Erythroblast (primary cell): ENCODE measurements around the gene KRABD2.

ENCODE experiments used
- GATA1 ChIP-seq: IDR thresholded peaks from 2 replicates; pipeline ENCODE4 v1.6.1; 2011; ENCODE audit warnings: low read depth, mild to moderate bottlenecking, control low read depth, low read length, moderate library complexity
- POLR2A ChIP-seq: IDR thresholded peaks from 2 replicates; pipeline ENCODE4 v1.6.1; 2011; ENCODE audit warnings: mild to moderate bottlenecking, low read length

DNA sequence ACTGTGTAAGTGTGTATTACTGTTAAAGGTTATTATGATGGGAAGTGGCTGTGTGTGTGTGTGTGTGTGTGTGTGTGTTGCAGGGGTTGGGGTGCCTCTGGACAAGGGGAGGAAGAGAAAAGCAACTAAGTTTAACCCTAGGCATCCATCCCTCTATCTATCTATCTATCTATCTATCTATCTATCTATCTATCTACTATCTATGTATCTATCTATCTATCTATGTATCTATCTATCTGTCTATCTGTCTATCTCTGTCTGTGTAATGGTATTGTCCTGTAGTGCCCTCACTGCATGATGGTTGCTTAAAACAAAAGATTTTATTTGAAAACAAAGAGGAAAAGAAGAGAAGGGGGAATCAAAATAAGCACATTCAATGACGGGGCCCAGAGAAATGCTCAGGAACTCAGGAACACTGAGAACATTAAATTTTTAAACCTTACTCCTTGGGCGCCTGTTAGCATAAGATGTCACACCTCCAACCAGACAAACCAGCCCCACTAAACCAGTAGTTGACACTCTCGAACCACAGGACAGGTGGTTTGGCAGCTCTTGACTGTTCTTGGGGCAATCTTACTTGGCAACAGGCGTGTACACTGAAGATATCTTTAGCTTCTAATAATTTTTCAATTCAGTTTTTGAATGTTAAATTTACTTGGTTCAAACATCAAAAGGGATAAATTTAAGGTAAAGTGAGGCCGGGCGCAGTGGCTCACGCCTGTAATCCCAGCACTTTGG is 11.6 kb upstream of the KRABD2 start:
- TF ChIP-seq POLR2A (no peak), GATA1 (no peak)
